ENCODE measurements around the gene FAM174C.
A peak's percentile ranks its signal among the peaks of the same experiment; 100 is the strongest.

Gene FAM174C

DNA sequence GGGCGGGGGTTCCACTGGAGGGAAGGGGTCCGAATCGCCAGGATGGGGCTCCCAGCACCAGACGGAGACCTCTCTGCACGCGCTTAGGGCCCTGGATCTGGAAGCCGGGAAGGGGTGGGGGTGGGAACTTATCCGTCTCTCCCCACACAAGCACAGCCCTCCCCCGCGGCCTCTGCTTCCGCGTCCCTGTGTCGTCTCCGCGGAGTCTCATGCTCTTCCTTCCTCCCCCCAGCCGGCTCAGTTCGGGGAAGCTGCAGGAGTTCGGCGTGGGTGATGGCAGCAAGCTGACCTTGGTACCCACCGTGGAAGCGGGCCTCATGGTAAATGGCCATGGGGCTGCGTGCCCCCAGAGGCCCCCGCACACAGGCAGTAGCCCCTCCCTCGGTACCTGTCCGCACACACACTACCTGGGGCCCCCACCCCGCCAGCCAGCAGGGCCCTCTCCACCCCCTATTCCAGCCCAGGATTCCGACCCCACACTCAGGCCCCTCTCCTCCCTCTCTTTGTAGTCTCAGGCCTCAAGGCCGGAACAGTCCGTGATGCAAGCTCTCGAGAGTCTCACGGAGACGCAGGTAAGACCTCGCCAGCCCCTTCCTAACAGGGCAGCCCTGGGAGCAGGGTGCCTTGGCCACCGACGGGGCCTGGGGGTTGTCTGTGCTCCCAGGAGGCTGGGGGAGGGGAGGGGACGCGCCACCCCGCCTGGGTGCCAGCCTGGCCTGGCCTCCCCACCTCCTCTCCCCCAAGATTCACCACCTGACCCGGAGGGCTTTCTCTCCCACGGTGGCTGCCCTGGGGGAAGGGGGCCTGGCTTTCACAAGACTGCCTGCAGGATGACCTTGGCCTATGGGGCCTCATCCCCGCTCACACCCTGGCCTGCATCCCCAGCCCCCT, 23.8 kb upstream of the FAM174C start:
- DNase-seq: peak; percentile 66

DNA sequence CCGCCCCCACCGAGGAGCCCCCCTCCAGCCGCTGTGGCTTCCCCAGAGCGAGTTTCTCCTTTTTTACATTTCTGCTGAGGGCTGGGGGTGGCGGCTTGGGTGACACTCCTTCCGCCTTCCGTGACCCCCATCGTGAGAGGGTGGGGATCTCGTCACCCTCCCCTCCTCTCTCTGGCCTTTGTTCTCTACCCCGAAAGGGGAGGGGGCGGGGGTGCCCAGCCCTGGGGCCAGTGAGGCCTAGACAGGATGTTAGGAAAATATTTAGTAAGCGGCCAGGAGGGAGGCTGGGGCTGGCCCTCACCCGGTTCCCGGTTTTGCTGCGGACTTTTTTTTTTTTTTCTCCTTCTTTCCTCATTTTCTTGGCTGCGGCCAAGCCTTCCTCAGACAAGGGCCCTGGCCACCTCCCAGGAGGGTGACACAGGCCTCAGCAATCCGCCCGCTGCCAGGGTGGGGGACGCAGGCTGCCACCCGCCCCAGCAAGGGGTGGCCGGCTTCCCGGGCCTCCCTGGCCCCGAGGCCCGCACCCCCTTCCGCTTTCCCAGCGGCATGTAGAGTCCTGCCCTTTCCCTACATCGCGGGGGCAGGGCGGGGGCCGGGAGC, 23.0 kb upstream of the FAM174C start:
- peak; percentile 64 for DNase-seq

DNA sequence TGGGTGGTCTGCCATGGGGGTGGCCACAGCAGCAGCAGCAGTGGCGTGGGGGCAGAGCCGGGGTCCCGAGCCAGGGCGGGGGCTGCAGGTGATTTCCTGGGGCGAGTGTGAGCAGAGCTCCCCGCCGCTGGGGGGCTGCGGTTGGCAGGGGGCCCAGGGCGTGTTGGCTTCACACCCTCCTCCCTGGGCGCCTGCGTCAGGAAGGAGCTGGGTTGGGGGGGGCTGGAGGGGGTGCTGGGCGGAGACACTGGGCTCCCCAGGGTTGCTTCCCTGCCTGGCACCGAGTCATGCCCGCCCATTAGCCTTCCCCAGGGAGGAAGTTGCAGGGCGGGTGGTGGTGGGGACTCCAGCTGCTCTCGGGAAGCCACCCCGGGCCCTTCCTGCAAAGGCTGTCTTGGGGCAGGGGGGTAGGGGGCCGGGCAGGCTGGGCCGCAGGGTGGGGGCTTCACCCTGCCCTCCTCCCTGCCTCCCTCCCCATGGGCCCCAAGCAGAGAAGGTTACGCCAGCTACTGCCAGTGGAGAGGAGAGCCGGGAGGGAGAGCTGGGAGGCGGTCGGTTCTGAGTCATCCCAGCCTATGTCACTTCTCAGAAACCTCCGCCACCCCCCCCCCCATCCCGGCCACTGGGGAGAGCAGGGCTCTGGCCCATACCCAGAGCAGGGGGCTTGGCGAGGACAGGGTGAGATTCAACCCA, 22.4 kb upstream of the FAM174C start:
- peak; percentile 73 for DNase-seq

DNA sequence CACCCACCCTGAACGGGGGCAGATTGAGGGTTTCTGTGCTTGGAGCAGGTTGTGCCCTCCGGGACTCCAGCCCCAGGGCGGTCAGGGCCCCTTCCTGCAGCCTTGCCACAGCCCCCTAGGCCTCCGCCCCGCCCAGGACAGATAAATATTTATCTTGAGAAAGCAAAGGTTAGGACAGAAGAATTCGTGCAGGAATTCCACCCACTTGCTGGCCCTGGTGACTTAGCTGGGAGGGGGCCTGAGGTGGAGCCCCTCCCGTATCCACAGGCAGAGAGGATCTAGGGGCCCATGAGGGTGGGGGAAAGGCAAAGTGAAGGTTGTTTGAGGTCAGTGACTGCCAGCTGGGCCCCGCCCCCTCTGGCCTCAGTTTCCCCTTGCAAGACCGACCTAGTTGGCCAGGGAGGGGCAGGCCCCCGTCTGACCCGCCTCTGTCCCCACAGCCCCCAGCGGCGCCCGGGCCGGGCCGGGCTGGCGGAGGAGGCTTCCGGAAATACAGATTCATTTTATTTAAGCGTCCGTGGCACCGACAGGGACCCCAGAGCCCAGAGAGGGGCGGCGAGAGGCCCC, 21.7 kb upstream of the FAM174C start:
- no peak for DNase-seq

DNA sequence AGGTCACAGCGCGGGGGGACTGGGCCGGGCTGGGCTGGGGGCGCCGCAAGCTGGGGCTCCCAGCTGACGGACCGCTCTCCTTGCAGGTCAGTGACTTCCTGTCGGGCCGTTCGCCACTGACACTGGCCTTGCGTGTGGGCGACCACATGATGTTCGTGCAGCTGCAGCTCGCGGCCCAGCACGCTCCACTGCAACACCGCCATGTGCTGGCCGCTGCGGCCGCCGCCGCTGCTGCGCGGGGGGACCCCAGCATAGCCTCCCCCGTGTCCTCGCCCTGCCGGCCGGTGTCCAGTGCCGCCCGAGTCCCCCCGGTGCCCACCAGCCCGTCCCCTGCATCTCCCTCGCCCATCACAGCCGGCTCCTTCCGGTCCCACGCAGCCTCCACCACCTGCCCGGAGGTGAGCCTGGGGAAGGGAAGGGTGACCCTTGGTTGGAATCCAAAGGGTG, 21.2 kb upstream of the FAM174C start:
- DNase-seq: no peak

DNA sequence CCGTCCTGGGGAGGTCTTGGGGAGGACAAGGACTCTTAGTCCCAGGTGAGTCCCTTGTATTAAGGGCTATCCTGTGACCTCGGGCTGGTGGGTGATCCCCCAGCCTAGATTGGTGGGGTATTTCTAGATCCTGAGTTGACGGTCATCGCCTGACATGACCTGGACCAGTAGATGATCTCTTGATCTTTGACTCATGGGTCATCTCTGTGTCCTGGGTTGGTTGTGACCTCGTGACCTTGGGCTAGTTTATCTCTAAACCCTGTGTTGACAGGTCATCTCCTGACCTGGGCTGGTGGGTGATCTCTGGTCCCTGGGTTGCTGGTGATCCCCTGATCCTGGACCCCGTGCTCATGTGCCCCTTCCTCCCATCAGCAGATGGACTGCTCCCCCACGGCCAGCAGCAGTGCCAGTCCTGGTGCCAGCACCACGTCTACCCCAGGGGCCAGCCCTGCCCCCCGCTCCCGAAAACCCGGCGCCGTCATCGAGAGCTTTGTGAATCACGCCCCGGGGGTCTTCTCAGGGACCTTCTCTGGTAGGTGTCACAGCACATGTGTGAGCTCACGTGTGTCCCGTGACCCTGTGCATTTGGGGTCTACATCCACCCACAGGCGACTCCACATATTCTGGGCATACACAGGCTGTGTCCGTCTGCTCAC, 20.7 kb upstream of the FAM174C start:
- no peak for DNase-seq

DNA sequence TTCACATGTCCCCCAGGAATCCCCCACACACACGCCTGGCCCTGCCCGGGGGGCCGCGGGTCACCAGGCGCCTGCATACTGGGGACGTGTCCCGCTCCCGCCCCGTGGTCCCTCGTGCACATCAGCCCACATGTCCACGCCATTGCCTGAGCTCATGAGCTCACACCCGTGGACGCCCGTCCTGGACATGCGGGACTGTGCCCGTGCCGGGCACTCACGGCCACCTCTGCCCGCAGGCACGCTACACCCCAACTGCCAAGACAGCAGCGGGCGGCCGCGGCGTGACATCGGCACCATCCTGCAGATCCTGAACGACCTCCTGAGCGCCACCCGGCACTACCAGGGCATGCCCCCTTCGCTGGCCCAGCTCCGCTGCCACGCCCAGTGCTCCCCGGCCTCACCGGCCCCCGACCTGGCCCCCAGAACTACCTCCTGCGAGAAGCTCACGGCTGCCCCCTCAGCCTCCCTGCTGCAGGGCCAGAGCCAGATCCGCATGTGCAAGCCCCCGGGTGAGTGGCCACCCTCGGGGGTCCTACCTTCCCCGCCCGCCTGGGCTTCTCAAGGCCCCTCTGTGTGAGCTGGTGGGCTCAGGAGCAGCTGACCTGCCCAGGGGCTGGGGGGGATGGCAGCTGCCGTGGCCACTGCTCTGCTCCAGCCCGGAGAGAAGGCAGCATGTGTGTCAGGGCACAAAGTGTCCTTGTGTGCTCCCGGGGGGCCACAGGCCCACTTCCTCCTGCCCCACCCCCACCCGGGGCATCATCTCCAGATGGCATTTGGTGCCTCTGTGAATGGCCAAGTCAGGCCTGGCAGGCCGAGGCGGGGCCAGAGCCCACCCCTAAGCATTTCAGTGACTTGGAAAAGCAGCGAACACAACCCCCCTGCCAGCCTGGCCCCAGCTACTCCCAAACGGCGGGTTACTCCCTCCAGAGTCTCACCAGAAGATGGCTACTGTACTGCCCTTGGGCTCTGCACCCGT, 19.9 kb upstream of the FAM174C start:
- no peak for DNase-seq

DNA sequence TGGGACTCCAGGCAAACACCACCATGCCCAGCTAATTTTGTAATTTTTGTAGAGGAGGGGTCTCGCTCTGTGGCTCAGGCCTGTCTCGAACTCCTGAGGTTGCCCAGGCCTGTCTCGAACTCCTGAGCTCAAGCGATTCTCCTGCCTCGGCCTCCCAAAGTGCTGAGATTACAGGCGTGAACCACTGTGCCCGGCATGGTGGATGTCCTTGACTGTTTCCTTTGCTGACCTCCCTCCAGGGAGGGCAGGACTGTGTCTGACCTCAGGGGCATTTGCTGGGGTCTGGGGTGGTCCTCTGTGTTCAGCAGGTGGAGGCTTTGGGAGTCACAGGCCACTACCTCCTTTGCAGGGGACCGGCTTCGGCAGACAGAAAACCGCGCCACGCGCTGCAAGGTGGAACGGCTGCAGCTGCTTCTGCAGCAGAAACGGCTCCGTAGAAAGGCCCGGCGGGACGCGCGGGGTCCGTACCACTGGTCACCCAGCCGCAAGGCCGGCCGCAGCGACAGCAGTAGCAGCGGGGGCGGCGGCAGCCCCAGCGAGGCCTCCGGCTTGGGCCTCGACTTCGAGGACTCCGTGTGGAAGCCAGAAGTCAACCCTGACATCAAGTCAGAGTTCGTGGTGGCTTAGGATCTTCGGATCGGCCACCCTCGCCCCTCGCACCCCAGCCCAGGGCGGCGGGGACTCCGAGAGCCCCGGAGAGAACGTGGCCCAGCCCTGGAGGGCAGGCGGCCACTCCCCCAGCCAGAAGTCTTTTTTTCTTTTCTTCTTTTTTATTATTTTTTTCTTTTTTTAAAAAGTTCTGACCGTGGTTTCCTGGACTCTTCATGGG, 18.5 kb upstream of the FAM174C start:
- DNase-seq: no peak

DNA sequence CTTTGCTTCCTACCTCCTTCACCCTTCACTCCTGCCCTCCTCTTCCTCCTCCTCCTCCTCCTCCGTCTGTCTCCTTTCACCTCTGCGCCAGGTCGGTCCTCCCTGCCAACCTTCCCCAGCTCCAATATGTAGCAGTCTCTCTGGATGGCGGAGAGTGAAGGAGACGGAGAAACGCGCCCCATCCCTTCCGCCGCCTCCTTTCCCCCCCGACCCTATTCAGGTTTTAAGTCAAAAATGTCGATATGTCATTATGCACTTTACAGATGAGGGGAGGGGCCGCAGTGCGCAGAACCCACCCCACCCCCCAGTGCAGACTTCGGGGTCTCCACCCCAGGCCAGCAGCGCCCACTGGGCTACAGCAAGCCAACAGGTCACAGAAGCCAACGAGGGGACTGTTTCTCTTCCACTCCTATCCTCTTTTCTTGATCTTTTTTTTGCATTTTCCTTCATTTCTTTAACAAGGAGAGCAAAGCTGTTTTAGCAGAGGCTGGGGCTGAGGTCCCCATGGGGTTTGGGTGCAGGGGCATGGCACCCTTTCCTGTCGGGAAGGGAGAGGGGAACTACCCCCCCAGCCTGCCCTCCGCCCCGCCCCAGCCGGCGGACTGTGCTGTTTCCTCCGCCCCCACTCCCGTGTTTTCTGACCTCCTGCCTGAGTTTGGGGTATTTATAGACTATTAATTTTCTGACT, 17.7 kb upstream of the FAM174C start:
- no peak for DNase-seq

DNA sequence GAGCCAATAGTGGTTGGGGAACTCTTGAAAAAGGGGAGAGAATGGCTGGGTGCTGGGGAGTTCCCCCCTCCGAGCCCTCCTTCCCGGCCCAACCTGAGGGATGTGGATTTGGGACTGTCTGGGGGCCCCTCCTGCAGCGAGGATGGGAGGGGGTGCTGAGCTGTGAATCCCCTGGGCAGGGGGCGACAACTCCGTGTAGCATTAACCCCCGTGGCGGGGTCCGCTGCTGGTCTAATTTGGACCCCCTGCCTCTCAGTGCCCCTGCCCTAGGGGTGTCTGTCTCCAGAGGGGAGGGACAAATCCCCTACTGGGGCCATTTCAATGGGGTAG, 17.2 kb upstream of the FAM174C start:
- DNase-seq: no peak

DNA sequence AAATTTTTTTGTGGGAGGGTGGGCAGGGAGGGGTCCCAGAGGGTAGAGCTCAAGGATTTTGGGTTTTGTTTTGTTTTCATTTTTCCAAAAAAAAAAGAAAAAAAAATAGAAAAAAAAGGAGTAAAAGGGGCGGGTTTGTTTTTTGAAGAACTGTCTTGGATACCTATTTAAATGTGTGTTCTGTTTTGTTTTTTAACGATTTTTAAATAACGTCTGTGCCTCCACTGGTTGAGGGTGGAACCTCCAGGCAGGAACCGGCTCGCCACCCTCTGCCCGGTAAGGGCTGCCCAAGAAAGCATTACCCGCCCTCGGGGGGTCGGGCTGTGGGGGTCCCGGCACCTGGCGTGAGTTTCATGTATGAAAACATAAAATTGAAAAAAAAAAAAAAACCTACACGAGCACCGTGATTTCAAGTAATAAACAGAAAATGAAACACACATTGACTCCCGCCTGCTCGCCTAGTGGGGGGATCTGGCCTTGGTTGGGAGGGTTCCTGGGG, 16.6 kb upstream of the FAM174C start:
- DNase-seq: no peak

DNA sequence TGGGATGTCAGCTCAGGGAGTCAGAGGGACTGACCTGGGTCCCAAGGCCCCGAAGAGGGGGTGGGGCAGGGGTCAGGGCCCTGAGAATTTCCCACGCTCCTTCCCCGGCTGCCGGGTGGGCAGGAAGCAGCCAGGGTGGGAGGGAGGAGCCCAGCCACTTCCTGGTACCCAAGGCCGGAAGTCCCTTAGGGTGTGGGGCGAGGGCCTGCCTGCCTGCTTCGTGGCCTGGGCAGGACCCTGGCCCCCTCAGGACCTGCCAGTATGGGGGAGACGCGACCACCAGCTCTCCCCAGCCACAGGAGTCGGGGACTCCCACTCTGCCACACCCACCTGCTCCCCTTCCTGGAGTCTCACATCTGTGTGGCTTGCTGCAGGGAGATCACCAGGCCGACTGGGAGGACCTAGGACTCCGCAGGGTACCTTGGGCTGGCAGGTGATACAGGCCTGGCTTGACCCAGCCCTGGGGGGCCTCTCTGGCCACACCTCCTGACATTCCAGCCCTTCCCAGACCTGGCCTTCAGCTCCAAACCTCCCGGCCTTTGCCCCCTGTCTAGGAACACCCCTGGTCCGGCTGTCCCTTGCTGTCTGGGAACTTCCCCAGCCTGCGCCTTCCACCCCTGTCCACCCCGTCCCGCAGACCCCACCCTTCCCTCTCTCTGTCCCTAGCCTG, 16.0 kb upstream of the FAM174C start:
- DNase-seq: peak; percentile 62

DNA sequence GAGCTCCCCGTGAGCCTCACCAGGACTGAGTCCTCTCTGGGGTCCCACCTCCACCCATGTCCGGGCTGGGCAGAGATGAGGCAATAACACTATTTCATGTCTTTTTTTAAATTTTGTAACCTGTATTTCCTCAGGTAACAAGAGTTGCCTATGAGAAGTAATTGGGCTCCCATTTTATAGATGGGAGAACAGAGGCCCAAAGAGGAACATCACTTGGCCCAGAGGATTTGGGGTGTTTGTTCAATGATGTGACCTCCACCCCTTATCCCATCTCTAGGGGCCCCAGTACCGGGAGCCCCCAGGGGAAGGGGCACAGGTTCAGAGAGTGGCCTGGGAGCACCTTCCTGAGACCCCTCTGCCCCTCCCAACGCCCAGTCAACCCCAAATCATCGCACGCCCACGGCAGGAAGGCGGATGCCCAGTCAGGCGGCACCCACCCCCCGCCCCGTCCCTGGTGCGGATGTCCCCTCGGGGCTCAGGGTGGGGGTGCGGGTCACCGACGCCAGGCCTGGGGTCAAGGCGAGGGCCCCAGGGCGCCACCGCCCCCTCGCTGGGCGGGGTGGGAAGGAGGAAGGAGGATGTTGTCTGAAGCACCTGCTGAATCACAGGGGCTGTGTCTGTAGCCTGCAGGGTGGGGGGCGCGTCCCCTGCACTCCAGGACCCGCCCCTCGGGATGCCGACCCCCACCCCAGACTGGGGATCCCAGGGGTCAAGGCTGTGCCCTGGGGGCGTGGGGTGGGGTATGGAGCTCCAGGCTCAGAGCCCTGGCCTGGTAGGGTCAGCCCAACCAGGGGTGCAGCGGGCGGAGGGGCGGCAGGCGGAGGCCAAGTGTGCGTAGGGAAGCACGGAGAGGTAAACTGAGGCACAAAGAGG, 15.2 kb upstream of the FAM174C start:
- peak; percentile 59 for DNase-seq

DNA sequence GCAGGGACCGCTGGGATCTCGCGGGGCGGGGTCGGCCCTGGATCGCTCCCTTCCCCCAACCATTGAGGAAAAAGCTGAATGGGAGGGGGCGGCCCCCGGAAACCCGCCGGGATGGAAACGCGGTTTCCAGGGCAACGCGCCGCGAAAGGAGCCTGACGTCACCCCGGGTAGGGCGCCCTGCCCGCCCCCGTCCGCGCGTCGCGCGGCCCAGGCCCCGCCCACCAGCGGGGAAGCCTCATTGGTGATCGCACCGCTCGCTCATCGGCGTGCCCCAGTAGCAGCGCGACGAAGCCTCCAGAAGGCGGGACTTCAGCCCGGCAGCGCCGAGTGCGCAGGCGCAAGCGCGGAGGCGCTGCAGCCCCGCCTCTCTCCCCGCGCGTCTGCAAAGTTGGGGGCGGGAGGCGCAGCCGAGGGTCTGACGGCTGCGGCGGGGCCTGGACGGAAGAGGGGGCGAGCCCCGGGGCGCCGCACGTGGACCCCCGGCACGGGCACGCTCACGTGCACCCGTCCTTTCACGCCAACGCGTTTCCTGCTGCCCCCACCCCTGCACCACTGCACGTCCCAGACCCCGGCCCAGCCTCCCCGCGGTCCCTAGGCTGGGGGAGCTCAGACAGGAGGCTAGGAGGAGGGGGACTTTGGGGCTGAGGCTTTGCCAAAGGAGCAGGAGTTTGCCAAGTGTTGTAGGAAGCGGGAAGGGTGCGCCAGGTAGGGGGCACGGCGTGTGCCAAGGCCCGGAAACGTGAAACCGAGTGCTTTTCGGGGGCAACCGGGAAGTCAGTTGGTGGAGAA, 14.4 kb upstream of the FAM174C start:
- DNase-seq: peak; percentile 98

DNA sequence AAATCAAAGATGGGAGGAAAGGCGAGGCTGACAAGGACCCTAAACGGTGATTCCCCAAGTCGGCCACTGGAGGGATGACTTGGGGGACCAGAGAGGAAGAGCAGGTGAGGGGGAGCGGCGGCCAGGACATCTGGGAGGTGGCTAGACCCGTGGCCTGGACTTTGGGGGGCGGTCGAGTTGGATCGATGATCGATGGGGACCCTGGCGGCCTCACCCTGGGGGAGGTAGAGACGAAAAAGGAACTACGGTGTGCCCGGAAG, 13.9 kb upstream of the FAM174C start:
- DNase-seq: no peak

DNA sequence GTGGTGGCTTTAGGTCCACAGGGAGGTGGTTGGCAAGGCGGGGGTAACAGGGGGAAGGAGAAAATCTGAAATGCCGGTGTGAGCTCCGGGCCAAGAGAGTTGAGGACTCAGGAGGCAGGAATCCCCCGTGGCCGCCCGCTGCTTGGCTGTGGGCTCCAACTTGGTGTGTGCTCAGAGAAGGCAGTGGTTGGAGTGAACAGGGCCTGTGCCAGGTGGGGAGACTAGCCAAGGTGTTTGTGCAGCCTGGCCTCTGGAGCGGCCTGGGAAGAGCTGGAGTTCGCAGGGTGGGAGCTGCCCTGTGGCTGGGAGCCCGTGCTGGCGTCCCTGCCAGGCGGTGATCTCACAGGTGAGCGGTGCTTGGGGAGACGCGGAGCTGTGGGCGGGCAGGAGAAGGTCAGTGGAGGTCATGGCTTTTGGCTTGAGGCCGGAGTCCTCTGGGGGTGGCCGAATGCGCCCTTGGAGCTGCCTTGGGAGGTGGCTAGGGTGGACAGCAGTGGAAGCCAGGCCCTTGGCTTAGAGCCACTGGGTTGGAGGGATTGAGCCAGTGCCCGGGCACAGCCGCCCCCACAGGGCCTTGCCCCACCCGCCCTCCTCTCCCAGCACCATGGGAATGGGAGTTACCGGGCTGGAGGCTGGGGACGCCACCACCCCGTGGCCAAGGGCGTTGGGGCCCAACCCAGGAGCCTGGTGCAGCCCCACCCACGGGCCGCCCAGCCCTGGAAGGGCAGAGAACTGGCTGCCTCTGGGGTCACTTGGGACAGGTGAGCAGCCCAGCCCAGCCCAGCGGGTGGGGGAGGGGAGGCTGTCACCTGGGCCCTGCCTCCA, 13.3 kb upstream of the FAM174C start:
- DNase-seq: no peak

DNA sequence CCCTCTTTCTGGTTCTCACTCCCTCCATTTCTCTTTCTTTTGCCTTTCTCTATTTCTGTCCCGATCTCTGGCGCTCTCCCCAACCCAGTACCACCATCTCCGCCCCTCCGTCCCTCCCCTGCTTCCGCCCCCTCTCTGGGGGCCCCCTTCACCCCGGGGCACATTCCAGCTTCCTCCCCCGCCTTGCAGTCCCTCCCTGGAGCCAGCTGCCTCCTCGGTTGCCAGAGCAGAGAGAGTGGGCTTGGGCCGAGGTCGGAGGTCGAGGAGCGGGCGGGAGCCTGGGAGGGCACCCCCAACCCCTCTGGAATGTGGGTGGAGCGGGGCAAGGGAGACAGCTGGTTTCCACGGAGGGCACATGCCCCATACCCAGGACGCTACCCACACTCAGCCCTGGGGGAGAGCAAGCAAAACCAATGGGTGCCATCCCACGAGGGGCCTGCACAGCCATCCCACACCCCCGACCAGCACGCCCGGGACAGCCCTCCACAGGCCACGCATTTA, 12.7 kb upstream of the FAM174C start:
- DNase-seq: no peak

Measured in activated CD8-positive, alpha-beta memory T cell treated with anti-CD3 and anti-CD28 coated beads, Interleukin-2, amount 50 U/mL, for 4 hours (primary cell).